Lower leg skin (tissue), 4 donors: ENCODE measurements around the gene ZGLP1. TPM values are rescaled to one million over a fixed set of nuclear protein-coding genes. Genes with fewer than 3 reads are reported as not detected.

Experiments
- DNase-seq, 2 donors: peaks; one replicate each; pipeline ENCODE4 v3.0.0-alpha.2; 2019; ENCODE audit warnings: low spot score in 2 of 2
- H3K4me3 ChIP-seq: fragments of 200-600 bp; sonication (generic); 2 replicates; pipeline ENCODE4 v1.5.1; 2017; ENCODE audit warnings: mild to moderate bottlenecking, low read depth; ENCODE audit not compliant: poor library complexity, severe bottlenecking
- CTCF ChIP-seq, 3 donors: fragments of 450-650 bp; IDR thresholded peaks; one replicate each; pipeline ENCODE4 v1.5.1; 2016; ENCODE audit warnings: antibody characterized with exemption in 3 of 3, mild to moderate bottlenecking in 3 of 3, moderate library complexity in 2 of 3
- POLR2A ChIP-seq, 2 donors: fragments of 450-650 bp; IDR thresholded peaks; one replicate each; pipeline ENCODE4 v1.6.1; 2016 to 2017; ENCODE audit warnings: antibody characterized with exemption in 2 of 2, mild to moderate bottlenecking in 1 of 2, moderate library complexity in 1 of 2
- WGBS, 2 donors: methylation state at CpG; one replicate each; pipeline ENCODE4 v1.1.5; 2018; 5-methylcytosine and 5-hydroxymethylcytosine counted together
- intact Hi-C: fragments of 100-400 bp; cut with DNase I; formaldehyde crosslinking; loops from one replicate; pipeline ENCODE4 v1.15.0; 2023; ENCODE audit warnings: low total_unique reads
- total RNA-seq, 4 donors: library from RNA; depleted of rRNA; stranded (reverse); fragments of >200 nt; gene quantifications; one replicate each; pipeline ENCODE4 v1.1.0, GENCODE V29; 2016

Gene ZGLP1
- total RNA-seq, 4 donors from 2014 or later: 2.2 to 3.8 (median 2.8) TPM; not detected in 1

- intact Hi-C loops: loop anchor here (10.0 kb wide), 1 partner anchor 325 kb away; the partner anchor contains the start of gene OLFM2
- WGBS, 2 donors: 45 to 61% methylated on average over 19 to 32 of the region's 32 CpGs
- DNase-seq: peak; percentile 80 to 96
- H3K4me3 ChIP-seq: no peak overlapping the region
- TF ChIP-seq POLR2A (IDR thresholded peaks at IDR 0.05): no peak
- no peak for TF ChIP-seq CTCF (IDR thresholded peaks at IDR 0.05)
Observed at GRCh38 chr19:10259162-10259905, 50.3 kb downstream of the ZGLP1 start.

- no peak for DNase-seq
- 92 to 94% methylated on average over 16 to 18 of the region's 18 CpGs for WGBS, 2 donors
- H3K4me3 ChIP-seq: no peak overlapping the region
- intact Hi-C loops: loop anchor here (10.0 kb wide), 1 partner anchor 323 kb away; the partner anchor contains the start of gene OLFM2
- TF ChIP-seq POLR2A (IDR thresholded peaks at IDR 0.05): no peak
- TF ChIP-seq CTCF (IDR thresholded peaks at IDR 0.05): no peak
Observed at GRCh38 chr19:10258080-10258710, 51.4 kb downstream of the ZGLP1 start.

DNA sequence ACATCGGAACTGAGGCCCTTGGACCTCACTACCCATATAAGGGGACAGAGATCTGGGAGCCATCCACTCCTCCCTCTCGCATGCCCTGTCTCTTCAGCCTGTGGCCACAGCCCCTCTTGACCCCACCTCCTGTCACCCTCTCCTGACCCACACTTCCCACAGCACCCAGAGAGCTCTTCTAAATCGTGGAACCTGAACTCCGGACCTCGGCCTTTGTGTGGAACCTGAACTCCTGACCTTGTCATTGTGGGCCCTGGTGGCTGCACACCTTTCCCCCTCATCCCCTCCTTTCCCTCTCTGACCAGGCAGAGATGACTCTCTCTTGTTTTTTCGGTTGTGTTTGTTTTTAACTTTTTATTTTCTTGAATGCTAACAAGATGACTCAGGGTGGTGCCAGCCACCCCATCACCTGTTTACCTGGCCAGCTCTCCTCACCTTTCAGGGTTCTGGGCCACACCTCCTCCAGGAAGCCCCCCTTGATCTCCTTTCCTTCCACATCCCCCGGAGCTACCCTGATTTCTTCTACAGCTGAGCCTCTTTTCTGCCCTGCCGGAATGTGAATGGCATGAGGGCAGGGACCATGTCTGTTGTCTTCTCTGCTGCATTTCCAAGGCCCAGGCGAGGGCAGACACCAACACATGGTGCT is 52.5 kb downstream of the ZGLP1 start:
- no peak for DNase-seq
- intact Hi-C loops: loop anchor here (10.0 kb wide), 1 partner anchor 322 kb away; the partner anchor contains the start of gene OLFM2
- no peak overlapping the region for H3K4me3 ChIP-seq
- WGBS, 2 donors: 89 to 90% methylated on average over 9 of the region's 9 CpGs
- no peak for TF ChIP-seq CTCF (IDR thresholded peaks at IDR 0.05)
- TF ChIP-seq POLR2A (IDR thresholded peaks at IDR 0.05): no peak

DNA sequence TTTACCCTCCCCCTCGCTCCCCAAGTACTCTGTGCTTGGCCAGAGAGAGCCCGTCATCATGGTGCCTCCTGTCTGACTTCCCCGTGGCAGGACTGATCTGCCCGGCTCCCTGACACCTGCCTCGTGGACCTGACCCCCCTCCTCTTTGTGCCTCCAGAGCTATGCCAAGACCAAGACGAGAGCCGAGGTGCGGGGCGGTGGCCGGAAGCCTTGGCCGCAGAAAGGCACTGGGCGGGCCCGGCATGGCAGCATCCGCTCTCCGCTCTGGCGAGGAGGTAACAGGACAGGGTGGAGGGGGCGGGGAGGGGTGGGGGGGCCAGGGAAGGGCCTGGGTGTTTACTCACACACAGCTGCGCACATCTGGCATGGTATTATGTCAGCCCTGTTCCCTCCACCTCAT is 53.1 kb downstream of the ZGLP1 start:
- no peak for DNase-seq
- intact Hi-C loops: loop anchor here (10.0 kb wide), 1 partner anchor 322 kb away; the partner anchor contains the start of gene OLFM2
- 81 to 87% methylated on average over 18 of the region's 18 CpGs for WGBS, 2 donors
- no peak for TF ChIP-seq CTCF (IDR thresholded peaks at IDR 0.05)
- no peak overlapping the region for H3K4me3 ChIP-seq

DNA sequence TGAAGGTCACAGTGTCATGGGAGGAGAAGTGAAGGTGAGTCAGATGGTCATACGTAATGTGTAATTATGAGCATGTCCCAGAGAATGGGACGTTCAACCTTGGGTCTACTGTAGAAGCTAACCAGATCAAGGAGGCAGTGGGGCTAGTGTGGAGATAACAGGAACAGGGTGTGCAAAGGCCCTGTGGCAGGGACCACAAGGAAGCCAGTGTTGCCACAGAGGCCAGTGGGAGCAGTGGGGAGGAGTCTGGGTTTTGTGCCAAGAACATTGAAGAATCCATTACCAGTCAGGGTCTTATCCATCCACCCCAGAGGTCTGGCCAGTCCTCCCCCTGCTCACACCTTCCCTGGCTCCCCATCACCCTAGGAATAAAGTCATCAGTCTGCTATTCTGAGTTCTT is 54.3 kb downstream of the ZGLP1 start:
- TF ChIP-seq CTCF (IDR thresholded peaks at IDR 0.05) (no peak), POLR2A (IDR thresholded peaks at IDR 0.05) (no peak)
- intact Hi-C loops: loop anchor here (10.0 kb wide), 1 partner anchor 321 kb away; the partner anchor contains the start of gene OLFM2
- no peak for DNase-seq
- no peak overlapping the region for H3K4me3 ChIP-seq
- WGBS, 2 donors: 96 to 97% methylated on average over 2 of the region's 2 CpGs

Other genes with a start within 250 kb of the ZGLP1 start
- 10 to 100 TPM; 17.0 to 24.6 (median 23.3) TPM for gene SHFL, start 223.5 kb downstream of the ZGLP1 start, total RNA-seq
- gene ANGPTL6, start 207.1 kb downstream of the ZGLP1 start, total RNA-seq: 1 to 10 TPM in 1 of 4 donors, under 1 TPM in 2, not detected in 1; 0.21 to 1.8 (median 0.68) TPM
- gene PPAN, start 203.5 kb downstream of the ZGLP1 start, total RNA-seq: 10 to 100 TPM; 38.7 to 61.3 (median 52.9) TPM
- 10 to 100 TPM; 19.0 to 26.3 (median 22.5) TPM for gene P2RY11, start 198.1 kb downstream of the ZGLP1 start, total RNA-seq
- gene EIF3G, start 189.9 kb downstream of the ZGLP1 start, total RNA-seq: 100 to 1,000 TPM; 292 to 348 (median 320) TPM
- 10 to 100 TPM; 13.2 to 38.4 (median 32.0) TPM for gene DNMT1, start 114.9 kb downstream of the ZGLP1 start, total RNA-seq
- 10 to 100 TPM in 2 of 4 donors, 1 to 10 TPM in 2; 4.5 to 11.4 (median 8.2) TPM for gene S1PR2, start 78.5 kb downstream of the ZGLP1 start, total RNA-seq
- gene MRPL4, start 57.6 kb downstream of the ZGLP1 start, total RNA-seq: 10 to 100 TPM; 77.2 to 90.8 (median 83.5) TPM
- 10 to 100 TPM in 1 of 4 donors, 1 to 10 TPM in 3; 5.1 to 19.0 (median 6.7) TPM for gene ICAM1, start 38.7 kb downstream of the ZGLP1 start, total RNA-seq
- gene ICAM4, start 22.9 kb downstream of the ZGLP1 start, total RNA-seq: under 1 TPM in 1 of 4 donors, not detected in 3; 0.38 TPM
- gene ICAM5, start 19.9 kb downstream of the ZGLP1 start, total RNA-seq: under 1 TPM in 2 of 4 donors, not detected in 2; 0.13 to 0.20 TPM
- gene FDX2, start 6.2 kb upstream of the ZGLP1 start, total RNA-seq: 10 to 100 TPM; 10.3 to 20.7 (median 18.2) TPM
- 10 to 100 TPM; 14.2 to 22.5 (median 19.2) TPM for gene RAVER1, start 23.7 kb upstream of the ZGLP1 start, total RNA-seq
- 10 to 100 TPM in 1 of 4 donors, 1 to 10 TPM in 3; 3.8 to 10.2 (median 5.1) TPM for gene ICAM3, start 29.8 kb upstream of the ZGLP1 start, total RNA-seq
- 100 to 1,000 TPM in 1 of 4 donors, 10 to 100 TPM in 3; 48.2 to 115 (median 64.8) TPM for gene TYK2, start 70.8 kb upstream of the ZGLP1 start, total RNA-seq
- gene CDC37, start 93.7 kb upstream of the ZGLP1 start, total RNA-seq: 100 to 1,000 TPM in 3 of 4 donors, 10 to 100 TPM in 1; 92.8 to 142 (median 120) TPM
- gene PDE4A, start 110.7 kb upstream of the ZGLP1 start, total RNA-seq: 1 to 10 TPM; 4.1 to 6.8 (median 5.7) TPM
- gene KEAP1, start 193.5 kb upstream of the ZGLP1 start, total RNA-seq: 100 to 1,000 TPM in 1 of 4 donors, 10 to 100 TPM in 3; 81.6 to 102 (median 89.0) TPM
- gene S1PR5, start 207.6 kb upstream of the ZGLP1 start, total RNA-seq: 10 to 100 TPM; 34.9 to 64.0 (median 42.3) TPM
- gene ATG4D, start 234.1 kb upstream of the ZGLP1 start, total RNA-seq: 100 to 1,000 TPM in 1 of 4 donors, 10 to 100 TPM in 3; 58.5 to 106 (median 71.4) TPM